Anterior cingulate cortex (tissue), 58 donors: ENCODE data around the gene TTC23.

Experiments used
- DNase-seq, 58 donors: peaks; one replicate each; lab custom pipeline; 2025; lab: John Stamatoyannopoulos, UW

Gene TTC23

DNA sequence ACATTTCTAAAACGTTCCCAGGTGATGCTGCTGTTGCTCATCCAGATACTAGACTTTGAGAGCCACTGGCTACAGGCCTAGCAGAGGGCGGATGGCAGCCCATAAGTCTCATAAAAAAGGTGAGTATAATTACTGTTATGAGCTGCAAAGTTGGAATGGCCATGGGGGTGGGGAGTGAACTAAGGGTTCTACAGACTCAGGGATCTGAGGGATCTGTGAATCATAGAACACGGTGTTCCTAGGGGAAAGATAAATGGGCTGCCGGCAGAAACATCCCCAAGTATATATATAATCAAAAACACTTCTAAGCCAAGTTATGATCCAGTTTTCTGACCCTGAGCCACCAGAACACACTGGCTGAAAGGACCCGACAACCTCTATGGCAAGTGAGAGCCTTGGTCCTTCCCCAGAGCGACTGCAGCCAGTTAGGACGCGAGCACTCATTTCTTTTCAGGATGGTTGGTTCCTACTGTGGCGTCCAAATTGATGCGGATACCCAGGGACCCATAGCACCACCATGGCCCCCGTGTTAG, 152.4 kb downstream of the TTC23 start:
- no peak for DNase-seq

DNA sequence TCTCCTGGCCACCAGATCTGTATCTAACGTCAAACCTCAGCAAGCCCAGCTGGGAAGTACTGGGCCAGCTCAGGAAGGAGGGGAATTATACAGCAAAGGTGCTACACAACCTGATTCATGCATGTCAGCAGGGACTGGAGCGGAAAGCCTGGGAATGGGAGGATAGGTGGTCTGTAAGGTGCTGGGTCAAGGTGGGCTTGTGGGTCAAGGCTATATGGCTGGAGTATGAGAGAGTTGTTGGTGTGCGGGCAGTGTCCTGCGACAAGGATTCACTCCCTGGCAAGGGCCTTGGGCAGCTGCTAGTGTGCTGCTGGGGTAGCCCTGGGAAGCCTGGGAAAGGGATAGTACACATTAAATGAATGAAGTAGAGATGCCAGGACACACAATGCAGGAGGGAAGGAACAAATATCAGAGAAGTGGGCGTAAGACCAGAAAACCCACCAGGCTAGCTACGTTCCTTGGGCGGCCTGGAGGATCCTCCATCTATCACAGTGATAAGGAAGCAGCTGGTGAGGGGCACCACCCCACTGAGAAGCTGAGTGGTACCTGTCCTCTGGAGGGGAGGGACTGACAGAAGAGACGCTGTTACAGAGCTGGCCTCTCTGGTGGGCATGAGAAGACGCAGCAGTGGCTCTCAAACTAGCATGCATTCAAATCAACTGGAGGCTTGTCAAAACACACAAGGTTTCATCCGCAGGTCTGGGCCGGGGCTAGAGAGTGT, 153.0 kb downstream of the TTC23 start:
- no peak for DNase-seq

DNA sequence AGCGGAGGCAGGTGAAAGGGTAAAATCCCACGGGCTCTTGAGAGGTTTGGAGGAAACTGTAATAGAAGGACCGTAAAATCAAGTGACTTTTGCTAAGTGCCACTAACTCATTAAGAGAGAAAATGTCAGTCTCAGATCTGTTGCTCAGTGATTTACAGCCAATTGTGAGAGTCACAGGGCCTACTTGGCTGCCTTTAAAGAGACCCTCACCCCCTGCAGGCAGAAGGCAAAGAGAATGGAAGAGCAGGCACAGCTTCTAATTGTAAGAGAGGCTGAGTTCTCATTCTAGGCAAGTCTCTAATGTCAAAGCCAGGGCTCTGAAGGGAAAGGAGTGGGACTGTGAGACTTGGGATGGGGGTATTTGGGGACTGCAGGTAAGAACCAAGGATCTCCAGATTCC, 153.8 kb downstream of the TTC23 start:
- no peak for DNase-seq

DNA sequence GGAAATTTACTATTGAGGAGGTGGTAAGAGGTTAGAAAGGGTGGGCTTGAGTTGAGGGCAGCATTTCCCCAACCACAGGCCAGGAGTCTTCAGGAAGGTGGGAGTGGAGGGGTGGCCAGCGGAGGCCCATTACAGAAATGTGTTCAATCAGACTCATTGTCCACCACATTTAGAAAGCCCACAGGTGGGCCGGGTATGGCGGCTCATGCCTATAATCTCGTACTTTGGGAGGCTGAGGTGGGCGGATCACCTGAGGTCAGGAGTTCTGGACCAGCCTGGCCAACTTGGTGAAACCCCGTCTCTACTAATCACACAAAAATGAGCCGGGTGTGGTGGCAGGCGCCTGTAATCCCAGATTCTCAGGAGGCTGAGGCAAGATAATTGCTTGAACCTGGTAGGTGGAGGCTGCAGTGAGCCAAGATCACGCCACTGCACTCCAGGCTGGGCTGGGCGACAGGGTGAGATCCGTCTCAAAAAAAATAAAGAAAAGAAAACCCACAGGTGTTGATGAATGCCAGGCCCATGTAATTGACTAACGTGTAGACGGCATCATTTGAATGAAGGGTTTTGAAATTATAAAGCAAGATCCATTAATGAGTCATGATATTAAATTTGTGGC, 156.7 kb downstream of the TTC23 start:
- DNase-seq, result no peak

DNA sequence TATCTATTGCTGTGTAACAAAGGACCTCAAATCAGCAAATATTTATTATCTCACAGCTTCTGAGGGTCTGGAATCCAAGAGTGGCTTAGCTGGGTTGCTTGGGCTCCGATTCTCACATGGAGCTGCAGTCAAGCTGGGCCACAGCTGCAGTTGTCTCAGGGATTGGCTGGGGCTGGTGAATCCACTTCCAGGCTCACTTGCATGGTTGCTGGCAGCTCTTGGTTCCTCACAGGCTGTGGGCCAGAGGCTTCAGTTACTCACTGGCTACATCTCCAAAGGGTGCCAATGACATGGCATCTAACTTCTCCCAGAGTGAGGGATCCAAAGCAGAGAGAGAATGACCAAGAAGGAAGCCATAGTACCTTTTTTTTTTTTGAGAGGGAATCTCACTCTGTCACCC, 158.4 kb downstream of the TTC23 start:
- DNase-seq, result no peak

DNA sequence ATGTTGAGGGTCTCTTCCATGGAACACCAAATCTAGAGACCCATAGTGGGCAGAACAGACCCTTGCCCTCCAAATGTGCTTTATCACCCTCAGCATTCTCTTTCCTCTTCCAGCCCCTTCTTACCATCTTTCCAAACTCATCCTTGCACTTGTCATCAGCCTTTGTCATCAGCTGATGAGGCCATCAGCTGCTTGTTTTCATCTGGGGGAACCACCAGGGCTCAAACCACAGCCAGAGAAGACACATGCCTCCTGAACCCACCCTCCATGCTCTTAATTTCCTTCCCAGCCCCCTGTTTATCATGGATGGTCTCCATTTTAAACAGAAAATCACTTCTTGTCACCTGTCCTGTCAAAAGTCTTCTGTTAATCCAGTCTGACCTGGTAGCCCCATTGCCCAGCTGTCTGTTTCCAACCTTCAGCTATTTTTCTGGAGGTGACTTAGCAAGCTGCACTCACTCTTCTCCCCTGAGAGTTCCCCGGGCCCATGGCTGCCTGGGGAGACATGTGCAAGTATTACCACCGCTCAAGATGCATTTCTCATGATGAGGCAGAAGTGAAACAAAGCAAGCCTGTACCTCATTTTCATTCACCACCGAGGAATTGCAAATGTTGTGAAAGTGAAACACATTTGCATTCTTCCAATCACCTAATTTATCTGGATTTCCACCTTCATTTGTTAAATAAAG, 159.2 kb downstream of the TTC23 start:
- no peak for DNase-seq

DNA sequence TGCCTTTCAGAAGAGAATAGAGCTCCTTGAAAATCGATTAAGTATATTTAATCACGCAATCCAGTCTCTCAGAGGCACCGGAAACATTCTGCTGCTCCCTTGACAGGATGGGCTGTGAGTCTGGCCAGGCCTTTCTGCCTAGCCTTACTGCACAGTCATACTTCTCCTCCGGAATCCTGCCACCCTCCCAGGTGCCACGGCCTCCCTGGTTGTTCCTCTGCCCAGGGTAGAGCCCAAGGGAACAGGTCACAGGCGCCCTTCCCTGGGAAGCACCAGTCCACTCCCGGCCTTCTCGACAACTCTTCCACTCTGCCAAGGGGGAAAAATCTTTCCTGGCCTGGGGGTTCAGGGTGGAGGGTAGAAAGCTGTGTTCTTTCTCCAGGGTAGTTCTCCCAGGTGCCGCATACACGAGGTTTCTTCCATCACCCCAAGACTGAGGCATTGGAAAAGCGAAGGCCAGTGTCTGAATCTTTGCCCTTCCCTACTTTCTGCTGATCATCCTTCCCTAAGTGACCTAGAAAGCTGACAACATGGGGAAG, 161.9 kb downstream of the TTC23 start:
- DNase-seq, result no peak

DNA sequence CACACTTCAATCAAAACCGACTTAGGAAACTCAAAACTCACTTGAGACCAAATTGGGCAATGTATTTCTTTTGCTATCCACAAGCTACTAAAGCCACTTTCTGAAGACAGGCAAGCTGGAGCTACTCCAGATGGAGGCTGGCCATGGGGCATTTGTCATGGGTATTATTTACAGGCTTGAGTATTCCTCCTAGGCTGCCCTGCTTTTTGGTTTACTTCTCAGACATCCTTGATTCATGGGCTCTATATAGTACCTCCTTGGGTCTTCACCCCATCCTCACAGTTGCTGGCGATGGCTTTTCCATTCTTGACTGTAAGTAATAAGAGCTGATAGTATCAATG, 163.1 kb downstream of the TTC23 start:
- DNase-seq, result no peak
